ENCODE data around the gene MACROD2. TPM values are rescaled to one million over a fixed set of nuclear protein-coding genes. Genes with fewer than 3 reads are reported as not detected.

Gene MACROD2
- total and polyA plus RNA-seq, 9 donors = 3.7 to 25.5 (median 7.8) TPM

- 34 to 50% (median 43%) methylated on average over 18 of the region's 18 CpGs for WGBS, 3 donors
- H3K4me1 ChIP-seq (ENCODE audit: insufficient read depth) = peaks cover 4% of the 10 kb centered on the region
- TF ChIP-seq CTCF (IDR thresholded peaks at IDR 0.05) = no peak
- no peak for TF ChIP-seq POLR2A (IDR thresholded peaks at IDR 0.05)
- TF ChIP-seq EP300 (IDR thresholded peaks at IDR 0.05) = no peak
- peak in 2 of 5 donors; percentile 15 to 60 for DNase-seq
- H3K36me3 ChIP-seq = no peaks in the 10 kb centered on the region
- no peak overlapping the region for H3K4me3 ChIP-seq
- intact Hi-C loops (cut with DNase I) = no loop called here
- no peaks in the 10 kb centered on the region for H3K9me3 ChIP-seq
- H3K27ac ChIP-seq = no peak overlapping the region
- no peaks in the 10 kb centered on the region for H3K27me3 ChIP-seq
Observed at GRCh38 chr20:16004108-16004854, 2009.0 kb downstream of the MACROD2 start.

GRCh38 chr20:16005021-16005914 is 2010.0 kb downstream of the MACROD2 start:
- Histone ChIP-seq H3K4me3 (no peak overlapping the region), H3K27ac (no peak overlapping the region), H3K36me3 (no peaks in the 10 kb centered on the region), H3K27me3 (no peaks in the 10 kb centered on the region), H3K9me3 (no peaks in the 10 kb centered on the region), H3K4me1 (ENCODE audit: insufficient read depth) (peaks cover 4% of the 10 kb centered on the region)
- intact Hi-C loops (cut with DNase I) = no loop called here
- DNase-seq = no peak
- TF ChIP-seq CTCF (IDR thresholded peaks at IDR 0.05) (no peak), EP300 (IDR thresholded peaks at IDR 0.05) (no peak), POLR2A (IDR thresholded peaks at IDR 0.05) (no peak)
- WGBS, 3 donors = 84 to 87% (median 86%) methylated on average over 9 of the region's 9 CpGs

GRCh38 chr20:16005915-16006493 is 2010.7 kb downstream of the MACROD2 start:
- Histone ChIP-seq H3K4me1 (ENCODE audit: insufficient read depth) (peaks cover 4% of the 10 kb centered on the region), H3K27ac (no peak overlapping the region), H3K4me3 (no peak overlapping the region), H3K9me3 (no peaks in the 10 kb centered on the region), H3K27me3 (no peaks in the 10 kb centered on the region), H3K36me3 (no peaks in the 10 kb centered on the region)
- TF ChIP-seq CTCF (IDR thresholded peaks at IDR 0.05) = no peak
- DNase-seq = no peak
- WGBS, 3 donors = 93 to 98% (median 97%) methylated on average over 2 of the region's 2 CpGs
- intact Hi-C loops (cut with DNase I) = no loop called here

- peaks cover 4% of the 10 kb centered on the region for H3K4me1 ChIP-seq (ENCODE audit: insufficient read depth)
- no peak overlapping the region for H3K27ac ChIP-seq
- H3K27me3 ChIP-seq = no peaks in the 10 kb centered on the region
- no peaks in the 10 kb centered on the region for H3K36me3 ChIP-seq
- TF ChIP-seq POLR2A (IDR thresholded peaks at IDR 0.05) (no peak), CTCF (IDR thresholded peaks at IDR 0.05) (no peak), EP300 (IDR thresholded peaks at IDR 0.05) (no peak)
- intact Hi-C loops (cut with DNase I) = no loop called here
- WGBS, 3 donors = 60 to 71% (median 61%) methylated on average over 3 of the region's 3 CpGs
- no peaks in the 10 kb centered on the region for H3K9me3 ChIP-seq
- no peak for DNase-seq
- no peak overlapping the region for H3K4me3 ChIP-seq
Observed at GRCh38 chr20:16007164-16007563, 2011.8 kb downstream of the MACROD2 start.

Data from ovary (tissue), 9 donors.